ENCODE results near the gene HMX1.

- TF ChIP-seq, protein P1, sequence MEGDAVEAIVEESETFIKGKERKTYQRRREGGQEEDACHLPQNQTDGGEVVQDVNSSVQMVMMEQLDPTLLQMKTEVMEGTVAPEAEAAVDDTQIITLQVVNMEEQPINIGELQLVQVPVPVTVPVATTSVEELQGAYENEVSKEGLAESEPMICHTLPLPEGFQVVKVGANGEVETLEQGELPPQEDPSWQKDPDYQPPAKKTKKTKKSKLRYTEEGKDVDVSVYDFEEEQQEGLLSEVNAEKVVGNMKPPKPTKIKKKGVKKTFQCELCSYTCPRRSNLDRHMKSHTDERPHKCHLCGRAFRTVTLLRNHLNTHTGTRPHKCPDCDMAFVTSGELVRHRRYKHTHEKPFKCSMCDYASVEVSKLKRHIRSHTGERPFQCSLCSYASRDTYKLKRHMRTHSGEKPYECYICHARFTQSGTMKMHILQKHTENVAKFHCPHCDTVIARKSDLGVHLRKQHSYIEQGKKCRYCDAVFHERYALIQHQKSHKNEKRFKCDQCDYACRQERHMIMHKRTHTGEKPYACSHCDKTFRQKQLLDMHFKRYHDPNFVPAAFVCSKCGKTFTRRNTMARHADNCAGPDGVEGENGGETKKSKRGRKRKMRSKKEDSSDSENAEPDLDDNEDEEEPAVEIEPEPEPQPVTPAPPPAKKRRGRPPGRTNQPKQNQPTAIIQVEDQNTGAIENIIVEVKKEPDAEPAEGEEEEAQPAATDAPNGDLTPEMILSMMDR (IDR thresholded peaks at IDR 0.05) = no peak
- TF ChIP-seq POLR2A (IDR thresholded peaks at IDR 0.05) (no peak), EP300 (IDR thresholded peaks at IDR 0.05) (no peak)
These were observed 15.2 kb upstream of the HMX1 start for GRCh38 chr4:8886612-8887406.
